WI38 (cell line): Measurements from ENCODE around the gene PDE4D.

Experiments
- H3K4me3 ChIP-seq: 2 replicates; pipeline ENCODE4 v1.5.1; 2011; ENCODE audit warnings: low read depth, mild to moderate bottlenecking, control low read depth, low read length
- CTCF ChIP-seq: IDR thresholded peaks from 2 replicates; pipeline ENCODE4 v1.5.1; 2012; ENCODE audit warnings: low read depth, mild to moderate bottlenecking, control low read depth, low read length

The PDE4D gene

DNA sequence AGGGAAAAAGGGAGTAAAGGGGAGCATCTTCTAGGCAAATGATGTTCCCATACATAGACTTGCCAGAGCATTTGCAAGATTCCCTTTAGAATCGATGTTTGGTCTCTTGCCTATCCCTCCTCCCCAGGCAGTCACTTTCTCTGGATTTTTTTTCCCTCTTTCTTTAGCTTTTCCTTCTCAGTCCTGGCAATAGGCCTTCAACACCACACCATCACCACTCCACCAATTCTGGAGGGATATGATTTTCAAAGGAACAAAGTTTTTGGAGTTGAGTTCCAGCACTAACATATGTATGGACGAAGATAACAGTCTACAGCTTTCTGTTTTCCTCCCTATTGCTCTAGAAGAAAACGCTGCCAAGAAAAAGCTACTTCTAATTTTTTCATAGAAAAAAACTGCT, 377.4 kb downstream of the PDE4D start:
- no peak for TF ChIP-seq CTCF

DNA sequence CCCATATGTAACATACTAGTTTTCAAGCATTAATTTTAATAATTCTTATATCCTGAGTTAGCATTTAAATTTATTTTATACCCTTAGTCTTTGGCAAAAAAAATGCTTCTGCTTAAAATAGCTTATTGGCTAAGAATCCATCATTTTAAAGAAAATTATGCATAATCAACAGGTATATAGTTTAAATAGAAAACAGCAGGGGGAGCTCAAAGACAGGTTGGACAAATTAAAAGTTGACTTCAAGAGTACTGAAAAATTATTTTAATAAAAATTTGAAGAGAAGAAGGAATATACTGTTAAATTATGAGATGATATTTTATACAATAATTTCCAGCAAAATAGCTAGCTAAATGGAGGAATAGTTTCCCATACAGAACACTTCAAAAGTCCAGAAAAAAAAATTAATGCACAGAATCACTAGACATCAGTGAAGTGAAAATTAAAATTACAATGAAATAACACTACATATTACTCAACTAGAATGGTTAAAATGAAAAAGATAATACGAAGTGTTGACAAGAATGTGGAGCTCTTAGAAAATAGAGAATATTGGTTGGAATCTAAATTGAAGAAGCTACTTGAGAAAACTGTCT, 387.1 kb downstream of the PDE4D start:
- H3K4me3 ChIP-seq: no peak overlapping the region
- TF ChIP-seq CTCF: no peak

More for the DNA sequence above, 377.4 kb downstream of the PDE4D start:
- H3K4me3 ChIP-seq: no peak overlapping the region

DNA sequence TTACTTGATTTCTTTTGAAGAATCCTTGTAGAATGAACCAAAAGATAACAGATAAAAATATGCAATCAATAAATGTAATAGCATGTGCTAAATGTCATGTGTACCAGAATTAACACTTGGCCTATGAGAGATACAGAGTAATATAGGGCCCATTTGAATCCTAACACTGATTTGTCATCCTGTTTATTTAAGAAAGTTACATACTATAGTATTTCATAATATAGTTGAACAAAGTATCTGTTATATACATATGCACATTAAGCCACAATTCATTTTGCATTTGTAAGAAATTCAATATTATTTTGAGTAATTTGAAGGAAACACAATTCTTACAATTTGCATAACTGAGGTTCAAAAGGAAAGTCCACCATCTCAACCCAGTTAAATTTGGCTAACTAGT, 389.5 kb downstream of the PDE4D start:
- no peak overlapping the region for H3K4me3 ChIP-seq
- no peak for TF ChIP-seq CTCF

DNA sequence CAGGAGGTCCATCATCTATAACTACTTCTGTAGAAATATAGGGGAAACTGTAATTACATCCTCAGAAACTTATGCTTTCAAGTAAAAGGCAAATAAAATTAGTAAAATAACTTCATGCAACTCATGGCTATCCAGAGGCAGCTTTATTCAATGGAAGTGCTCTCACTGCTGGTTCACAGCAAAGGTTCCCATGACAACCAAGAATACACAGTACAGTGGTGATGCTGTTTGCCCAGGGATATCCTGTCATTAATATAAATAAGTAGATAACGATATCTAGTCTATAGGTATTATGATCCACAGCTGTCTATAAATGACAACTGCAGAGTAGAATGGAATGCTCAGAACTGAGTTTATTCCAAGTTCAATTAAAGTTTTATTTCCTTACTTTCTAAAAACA, 390.3 kb downstream of the PDE4D start:
- no peak for TF ChIP-seq CTCF
- H3K4me3 ChIP-seq: no peak overlapping the region

- TF ChIP-seq CTCF: no peak
Observed at GRCh38 chr5:59501316-59501715, 392.2 kb downstream of the PDE4D start.

DNA sequence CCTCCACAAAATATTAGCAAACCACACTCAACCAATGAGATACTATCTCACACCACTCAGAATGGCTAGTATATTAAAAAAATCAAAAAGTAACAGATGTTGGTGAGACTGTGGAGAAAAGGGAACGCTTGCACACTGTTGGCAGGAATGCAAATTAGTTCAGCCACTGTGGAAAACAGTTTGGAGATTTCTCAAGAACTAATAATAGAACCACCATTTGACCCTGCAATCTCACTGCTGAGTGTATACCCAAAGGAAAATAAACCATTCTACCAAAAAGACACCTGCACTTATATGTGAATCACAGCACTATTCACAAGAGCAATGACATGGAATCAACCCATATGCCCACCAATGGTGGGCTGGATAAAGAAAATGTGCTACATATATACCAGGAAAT, 393.5 kb downstream of the PDE4D start:
- TF ChIP-seq CTCF: no peak
- H3K4me3 ChIP-seq: no peak overlapping the region

More at GRCh38 chr5:59501316-59501715, 392.2 kb downstream of the PDE4D start:
- no peak overlapping the region for H3K4me3 ChIP-seq

- no peak overlapping the region for H3K4me3 ChIP-seq
- no peak for TF ChIP-seq CTCF
Observed at GRCh38 chr5:59497207-59497606, 396.3 kb downstream of the PDE4D start.
